Tibial artery (tissue), 4 donors: ENCODE data around the gene PPL.
"Not testable (repeated sequence)": the region's sequence is repeated elsewhere in the genome, so short reads cannot be mapped to it uniquely, and the experiment has no call there.

Source experiments
- DNase-seq, 2 donors: peaks; one replicate each; pipeline ENCODE4 v3.0.0-alpha.2; 2019
- H3K27ac ChIP-seq, 2 donors: fragments of 200-600 bp; sonication (generic) in 1 of 2; 1 replicate in 1 of 2; 2 replicates in 1 of 2; pipeline ENCODE4 v1.5.1; 2018 to 2019; ENCODE audit warnings: mild to moderate bottlenecking in 1 of 2
- H3K27me3 ChIP-seq, 2 donors: fragments of 200-600 bp; sonication (generic) in 1 of 2; one replicate each; pipeline versions ENCODE4 v1.5.1 to v1.6.0; 2016 to 2019
- H3K36me3 ChIP-seq, 3 donors: fragments of 200-600 bp; sonication (generic) in 2 of 3; one replicate each; pipeline ENCODE4 v1.5.1; 2016 to 2019; ENCODE audit warnings: mild to moderate bottlenecking in 2 of 3
- H3K4me1 ChIP-seq, 4 donors: fragments of 200-600 bp; sonication (generic) in 2 of 4; 1 replicate in 3 of 4; 2 replicates in 1 of 4; pipeline ENCODE4 v1.5.1; 2016 to 2019
- H3K4me3 ChIP-seq, 2 donors: fragments of 200-600 bp; sonication (generic) in 1 of 2; 1 replicate in 1 of 2; 2 replicates in 1 of 2; pipeline ENCODE4 v1.5.1; 2018 to 2019; ENCODE audit warnings: mild to moderate bottlenecking in 2 of 2
- H3K9me3 ChIP-seq, 3 donors: fragments of 200-600 bp; sonication (generic) in 1 of 3; one replicate each; pipeline ENCODE4 v1.5.1; 2016 to 2019
- intact Hi-C: fragments of 100-400 bp; cut with DNase I; formaldehyde crosslinking; loops from one replicate; pipeline ENCODE4 v1.15.0; 2023; ENCODE audit warnings: low total_unique reads
- TF ChIP-seq, protein P1 (sequence below), 2 experiments: fragments of 200-600 bp in 1 of 2; fragments of 450-650 bp in 1 of 2; IDR thresholded peaks; one replicate each; pipeline ENCODE4 v1.5.1; 2017 to 2019; ENCODE audit warnings: antibody characterized with exemption in 2 of 2, mild to moderate bottlenecking in 1 of 2, moderate library complexity in 1 of 2

Gene PPL

DNA sequence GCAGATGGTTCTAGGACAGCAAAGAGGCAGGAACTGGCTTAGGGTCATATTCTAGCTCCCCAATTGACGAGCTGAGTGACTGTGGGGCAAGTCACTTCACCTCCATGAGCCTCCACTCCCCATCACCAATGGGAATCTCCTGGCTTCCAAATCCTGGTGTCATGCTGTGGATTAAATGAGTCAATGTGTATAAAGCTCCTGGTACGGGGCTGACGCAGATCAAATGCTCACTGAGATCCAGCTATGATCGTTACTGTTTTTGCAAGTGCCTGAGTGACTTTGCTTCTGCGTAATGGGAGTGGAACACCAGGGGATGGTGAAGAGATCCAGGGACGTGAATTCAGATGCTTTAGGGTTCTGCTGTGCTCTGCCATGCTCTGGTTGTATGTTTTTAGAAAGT is 23.6 kb upstream of the PPL start:
- Histone ChIP-seq H3K27ac (no peak overlapping the region), H3K27me3 (no peaks in the 10 kb centered on the region), H3K9me3 (no peaks in the 10 kb centered on the region), H3K4me1 (peaks cover 4 to 30% (median 20%) of the 10 kb centered on the region in 4 donors), H3K4me3 (no peak overlapping the region), H3K36me3 (no peaks in the 10 kb centered on the region)
- TF ChIP-seq, protein P1, sequence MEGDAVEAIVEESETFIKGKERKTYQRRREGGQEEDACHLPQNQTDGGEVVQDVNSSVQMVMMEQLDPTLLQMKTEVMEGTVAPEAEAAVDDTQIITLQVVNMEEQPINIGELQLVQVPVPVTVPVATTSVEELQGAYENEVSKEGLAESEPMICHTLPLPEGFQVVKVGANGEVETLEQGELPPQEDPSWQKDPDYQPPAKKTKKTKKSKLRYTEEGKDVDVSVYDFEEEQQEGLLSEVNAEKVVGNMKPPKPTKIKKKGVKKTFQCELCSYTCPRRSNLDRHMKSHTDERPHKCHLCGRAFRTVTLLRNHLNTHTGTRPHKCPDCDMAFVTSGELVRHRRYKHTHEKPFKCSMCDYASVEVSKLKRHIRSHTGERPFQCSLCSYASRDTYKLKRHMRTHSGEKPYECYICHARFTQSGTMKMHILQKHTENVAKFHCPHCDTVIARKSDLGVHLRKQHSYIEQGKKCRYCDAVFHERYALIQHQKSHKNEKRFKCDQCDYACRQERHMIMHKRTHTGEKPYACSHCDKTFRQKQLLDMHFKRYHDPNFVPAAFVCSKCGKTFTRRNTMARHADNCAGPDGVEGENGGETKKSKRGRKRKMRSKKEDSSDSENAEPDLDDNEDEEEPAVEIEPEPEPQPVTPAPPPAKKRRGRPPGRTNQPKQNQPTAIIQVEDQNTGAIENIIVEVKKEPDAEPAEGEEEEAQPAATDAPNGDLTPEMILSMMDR (IDR thresholded peaks at IDR 0.05), result no peak
- intact Hi-C loops, result loop anchor here (10.0 kb wide), 1 partner anchor 114 kb away; the partner anchor contains the start of gene ALG1
- DNase-seq, result no peak

DNA sequence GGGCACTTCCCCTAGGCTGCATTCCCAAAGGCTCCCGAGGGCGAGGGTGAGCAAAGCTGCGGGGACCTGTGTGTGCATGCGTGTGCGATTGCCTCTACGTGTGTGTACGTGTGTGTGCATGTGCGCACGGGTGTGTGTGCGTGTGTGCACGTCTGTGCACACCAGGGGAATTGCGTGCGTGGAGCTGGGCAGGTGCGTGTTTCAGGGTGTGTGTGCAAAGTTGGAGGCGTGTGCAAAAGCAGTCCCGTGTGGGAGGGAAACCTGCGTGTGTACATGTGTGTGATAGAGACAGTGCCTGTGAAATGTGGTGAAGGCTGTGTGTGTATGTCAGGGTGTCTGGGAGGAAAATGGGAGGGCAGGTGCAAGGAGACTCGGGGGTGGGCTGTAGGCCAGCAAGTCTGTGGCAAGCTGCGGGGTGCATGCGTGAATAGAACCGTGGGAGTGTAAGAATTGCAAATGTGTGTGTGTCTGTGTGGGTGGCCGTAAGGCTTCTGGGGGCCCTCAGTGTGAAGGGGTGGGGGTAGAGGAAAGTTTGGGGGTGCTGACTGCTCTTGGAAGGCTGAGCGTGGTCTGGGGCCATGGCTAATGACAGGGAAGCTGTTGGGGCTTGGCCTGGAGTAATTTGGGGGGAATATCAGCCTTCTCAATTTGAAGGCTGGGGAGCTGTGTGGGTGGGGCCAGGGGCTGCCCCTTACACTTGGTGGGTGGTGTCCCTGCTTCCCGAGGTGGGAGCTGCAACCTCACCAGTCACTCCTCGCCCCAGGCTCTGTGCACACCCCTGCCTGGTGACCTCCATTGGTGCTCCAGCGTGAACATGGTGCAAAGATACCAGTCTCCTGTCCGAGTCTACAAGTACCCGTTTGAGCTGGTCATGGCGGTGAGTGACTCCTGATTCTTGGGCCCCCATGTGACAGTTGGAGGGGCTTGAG is 21.8 kb upstream of the PPL start:
- TF ChIP-seq, protein P1 (IDR thresholded peaks at IDR 0.05), result no peak
- intact Hi-C loops, result no loop called here
- Histone ChIP-seq H3K36me3 (no peaks in the 10 kb centered on the region), H3K9me3 (no peaks in the 10 kb centered on the region), H3K27me3 (no peaks in the 10 kb centered on the region), H3K4me3 (peak overlapping the region; percentile 44 to 60), H3K27ac (no peak overlapping the region), H3K4me1 (peaks cover 4 to 30% (median 20%) of the 10 kb centered on the region in 4 donors)
- DNase-seq, result no peak

DNA sequence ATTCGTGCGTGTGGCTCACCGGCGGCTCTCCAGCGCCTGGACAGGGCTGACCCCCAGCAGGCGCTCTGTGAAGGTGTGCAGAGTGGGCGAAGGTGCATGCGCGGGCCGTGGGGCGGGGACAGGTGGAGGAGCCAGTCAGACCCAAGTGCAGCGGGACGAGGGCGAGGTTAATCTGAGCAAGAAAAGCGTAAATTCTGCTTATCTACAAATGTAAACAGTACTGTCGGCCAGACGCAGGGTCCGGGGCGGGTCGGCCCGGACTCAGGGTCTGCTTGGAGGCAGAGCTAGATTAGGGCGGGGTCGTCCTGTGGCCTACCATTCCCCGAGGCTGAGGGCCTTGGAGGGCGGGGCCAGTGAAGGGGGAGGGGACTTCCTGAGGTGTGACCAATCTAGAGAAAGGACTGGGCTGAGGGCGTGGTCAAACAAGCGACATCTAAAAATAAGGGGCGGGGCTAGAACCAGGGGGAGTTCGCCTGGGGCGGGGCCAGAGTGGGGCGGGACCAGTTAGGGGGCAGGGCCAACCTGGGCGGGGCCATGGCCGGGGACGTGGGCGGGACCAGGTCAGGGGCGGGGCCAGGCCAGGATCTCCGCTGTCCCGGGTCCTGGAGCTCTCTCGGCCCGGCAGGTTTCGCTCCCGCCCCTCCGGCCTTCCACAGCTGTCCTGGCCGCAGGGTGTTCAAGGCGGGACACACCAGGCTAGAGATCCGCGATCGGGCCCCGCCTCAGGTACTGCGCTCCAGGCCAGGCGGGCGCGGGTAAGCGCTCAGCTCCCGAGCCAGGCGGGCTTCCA is 21.0 kb upstream of the PPL start, which contains the start of gene SEC14L5:
SEC14L5 (plus strand) TSS at position 611 of the 790 bp plus-strand sequence. CDS start 994 bp downstream, outside the sequence.
- H3K36me3 ChIP-seq, result no peaks in the 10 kb centered on the region
- no peaks in the 10 kb centered on the region for H3K9me3 ChIP-seq
- TF ChIP-seq, protein P1 (IDR thresholded peaks at IDR 0.05), result no peak
- H3K4me3 ChIP-seq, result peak within 1 kb of the TSS; percentile 44 to 60
- peak; percentile 98 for DNase-seq
- peaks cover 4 to 30% (median 20%) of the 10 kb centered on the region in 4 donors for H3K4me1 ChIP-seq
- peak within 1 kb of the TSS; percentile 56 to 61 for H3K27ac ChIP-seq
- H3K27me3 ChIP-seq, result peaks cover 0 to 4% of the 10 kb centered on the region in 2 donors
- intact Hi-C loops, result loop anchor here (2.0 kb wide), 1 partner anchor 109 kb away; no protein-coding TSS in a partner anchor

DNA sequence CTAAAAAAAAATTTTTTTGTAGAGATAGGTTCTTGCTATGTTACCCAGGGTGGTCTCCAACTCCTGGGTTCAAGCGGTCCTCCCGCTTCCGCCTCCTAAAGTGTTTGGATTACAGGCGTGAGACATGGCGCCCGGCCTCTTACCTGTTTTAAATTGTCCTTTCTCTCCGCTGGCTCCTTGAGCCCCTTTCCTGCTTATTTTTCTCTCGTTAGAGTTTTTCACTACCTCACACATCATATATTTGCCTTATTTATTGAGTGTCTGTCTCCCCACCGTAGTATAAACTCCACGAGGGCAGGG is 20.4 kb upstream of the PPL start:
- Histone ChIP-seq H3K27me3 (peaks cover 0 to 4% of the 10 kb centered on the region in 2 donors), H3K4me3 (peak overlapping the region; percentile 44 to 60), H3K9me3 (no peaks in the 10 kb centered on the region), H3K4me1 (peaks cover 4 to 30% (median 20%) of the 10 kb centered on the region in 4 donors), H3K27ac (peak overlapping the region; percentile 56 to 61), H3K36me3 (no peaks in the 10 kb centered on the region)
- intact Hi-C loops, result loop anchor here (2.0 kb wide), 1 partner anchor 109 kb away; no protein-coding TSS in a partner anchor
- TF ChIP-seq, protein P1 (IDR thresholded peaks at IDR 0.05), result no peak
- DNase-seq, result no peak

DNA sequence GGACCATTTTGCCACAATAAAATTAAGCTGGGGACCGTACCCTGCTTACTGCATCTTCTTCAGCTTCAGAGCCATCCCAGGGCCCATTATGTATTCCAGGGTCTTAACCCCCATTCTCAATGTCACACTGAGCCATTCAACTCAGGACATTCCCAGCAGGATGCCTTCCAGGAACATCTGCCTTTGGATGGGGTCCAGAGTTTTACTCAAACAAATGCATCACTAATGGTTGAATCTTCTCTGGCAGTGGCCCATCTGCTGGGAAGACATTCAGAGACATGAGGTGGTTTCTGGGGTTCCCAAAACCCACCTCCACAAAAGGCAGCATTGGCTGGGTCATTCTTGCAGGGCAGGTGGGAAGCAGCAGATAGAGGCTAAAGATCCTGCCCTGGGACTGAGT is 17.8 kb upstream of the PPL start:
- Histone ChIP-seq H3K9me3 (no peaks in the 10 kb centered on the region), H3K27ac (no peak overlapping the region), H3K4me3 (no peak overlapping the region), H3K4me1 (peaks cover 4 to 30% (median 20%) of the 10 kb centered on the region in 4 donors), H3K27me3 (peaks cover 0 to 4% of the 10 kb centered on the region in 2 donors), H3K36me3 (no peaks in the 10 kb centered on the region)
- intact Hi-C loops, result no loop called here
- no peak for DNase-seq
- TF ChIP-seq, protein P1 (IDR thresholded peaks at IDR 0.05), result no peak

DNA sequence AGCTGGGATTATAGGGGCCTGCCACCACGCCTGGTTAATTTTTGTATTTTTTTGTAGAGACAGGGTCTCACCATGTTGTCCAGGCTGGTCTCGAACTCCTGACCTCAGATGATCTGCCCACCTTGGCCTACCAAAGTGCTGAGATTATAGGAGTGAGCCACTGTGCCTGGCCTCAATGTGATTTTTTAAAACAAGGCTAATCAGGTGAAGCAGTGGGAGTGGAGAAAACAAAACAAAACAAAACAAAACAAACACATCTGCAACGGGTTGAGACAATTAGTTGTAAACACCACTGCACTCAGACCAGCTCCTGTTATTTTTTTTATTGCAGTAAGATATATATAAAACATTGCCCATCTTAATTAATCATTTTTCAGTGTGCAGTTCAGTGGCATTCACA is 14.6 kb upstream of the PPL start:
- DNase-seq, H3K27me3 ChIP-seq, intact Hi-C loops, H3K4me3 ChIP-seq, H3K4me1 ChIP-seq, H3K36me3 ChIP-seq, H3K9me3 ChIP-seq, H3K27ac ChIP-seq: not testable (repeated sequence)
